Activated CD4-positive, alpha-beta T cell treated with anti-CD3 and anti-CD28 coated beads, Interleukin-2, amount 10 ng/mL, durations not matched to agents 7 days and 5 days (primary cell): ENCODE results near the gene RNF222. TPM values are rescaled to one million over a fixed set of nuclear protein-coding genes. Genes with fewer than 3 reads are reported as not detected.
"Not testable (repeated sequence)": the region's sequence is repeated elsewhere in the genome, so short reads cannot be mapped to it uniquely, and the experiment has no call there.

Source experiments
- CTCF ChIA-PET: fragments of 350-600 bp; sonication (Branson Sonifier 250); formaldehyde crosslinking; loops from one replicate; lab custom pipeline; 2021; ENCODE audit warnings: antibody characterized with exemption; lab: Charles Lee
- POLR2A ChIA-PET: fragments of 350-600 bp; sonication (Branson Sonifier 250); formaldehyde crosslinking; loops from one replicate; lab custom pipeline; 2021; ENCODE audit warnings: antibody characterized with exemption; lab: Charles Lee
- DNase-seq: peaks from one replicate; pipeline ENCODE4 v3.0.0-alpha.2; 2020
- H3K27ac Mint-ChIP-seq: one replicate; pipeline ENCODE4 v1.8.0; 2021; ENCODE audit warnings: mild to moderate bottlenecking, moderate library complexity, mixed read lengths
- H3K27me3 Mint-ChIP-seq: one replicate; pipeline ENCODE4 v1.8.0; 2021; ENCODE audit warnings: mixed read lengths
- H3K36me3 Mint-ChIP-seq: one replicate; pipeline ENCODE4 v1.8.0; 2021; ENCODE audit warnings: low read depth, mixed read lengths
- H3K4me1 Mint-ChIP-seq: one replicate; pipeline ENCODE4 v1.8.0; 2021; ENCODE audit warnings: mixed read lengths
- H3K4me3 Mint-ChIP-seq: one replicate; pipeline ENCODE4 v1.8.0; 2021; ENCODE audit warnings: mild to moderate bottlenecking, moderate library complexity, mixed read lengths
- H3K9me3 Mint-ChIP-seq: one replicate; pipeline ENCODE4 v1.8.0; 2021; ENCODE audit warnings: mixed read lengths
- total RNA-seq, 2 experiments: library from RNA; stranded (reverse); gene quantifications; one replicate each; pipeline ENCODE4 v1.2.3, GENCODE V29; 2021

The RNF222 gene
- total RNA-seq, 2 experiments from 2014 or later, result 0.10 to 0.12 TPM

DNA sequence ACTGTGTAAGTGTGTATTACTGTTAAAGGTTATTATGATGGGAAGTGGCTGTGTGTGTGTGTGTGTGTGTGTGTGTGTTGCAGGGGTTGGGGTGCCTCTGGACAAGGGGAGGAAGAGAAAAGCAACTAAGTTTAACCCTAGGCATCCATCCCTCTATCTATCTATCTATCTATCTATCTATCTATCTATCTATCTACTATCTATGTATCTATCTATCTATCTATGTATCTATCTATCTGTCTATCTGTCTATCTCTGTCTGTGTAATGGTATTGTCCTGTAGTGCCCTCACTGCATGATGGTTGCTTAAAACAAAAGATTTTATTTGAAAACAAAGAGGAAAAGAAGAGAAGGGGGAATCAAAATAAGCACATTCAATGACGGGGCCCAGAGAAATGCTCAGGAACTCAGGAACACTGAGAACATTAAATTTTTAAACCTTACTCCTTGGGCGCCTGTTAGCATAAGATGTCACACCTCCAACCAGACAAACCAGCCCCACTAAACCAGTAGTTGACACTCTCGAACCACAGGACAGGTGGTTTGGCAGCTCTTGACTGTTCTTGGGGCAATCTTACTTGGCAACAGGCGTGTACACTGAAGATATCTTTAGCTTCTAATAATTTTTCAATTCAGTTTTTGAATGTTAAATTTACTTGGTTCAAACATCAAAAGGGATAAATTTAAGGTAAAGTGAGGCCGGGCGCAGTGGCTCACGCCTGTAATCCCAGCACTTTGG is 9.5 kb downstream of the RNF222 start:
- ChIA-PET CTCF (no interaction called here), POLR2A (no interaction called here)
- Mint-ChIP-seq H3K27ac (no peak overlapping the region), H3K9me3 (no peaks in the 10 kb centered on the region), H3K4me3 (no peak overlapping the region), H3K4me1 (peaks cover 25% of the 10 kb centered on the region), H3K36me3 (peaks cover under 1% of the 10 kb centered on the region), H3K27me3 (no peaks in the 10 kb centered on the region)
- DNase-seq, result no peak

DNA sequence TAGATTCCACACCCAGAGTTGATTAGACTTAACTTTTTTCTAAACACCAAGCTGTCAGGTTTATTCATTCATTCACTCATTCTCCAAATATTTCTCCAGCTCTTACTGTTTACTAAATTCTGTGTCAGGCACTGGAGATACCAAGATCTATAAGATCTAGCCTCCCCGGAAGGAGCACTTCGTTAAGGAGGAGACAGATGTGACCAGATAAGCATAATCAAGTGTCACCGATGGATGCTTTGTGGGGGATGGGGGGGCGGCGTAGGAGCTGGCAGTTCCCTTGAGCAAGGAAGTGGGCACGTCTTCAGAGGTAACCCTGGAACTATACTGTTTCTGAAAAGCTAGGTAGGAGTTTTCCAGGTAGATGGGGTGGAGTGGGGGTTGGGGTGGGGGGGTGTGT is 10.8 kb downstream of the RNF222 start:
- Mint-ChIP-seq H3K27me3 (no peaks in the 10 kb centered on the region), H3K4me1 (peaks cover 35% of the 10 kb centered on the region), H3K36me3 (peaks cover 12% of the 10 kb centered on the region), H3K27ac (peak overlapping the region; percentile 66), H3K9me3 (no peaks in the 10 kb centered on the region), H3K4me3 (no peak overlapping the region)
- DNase-seq, result no peak
- ChIA-PET POLR2A (no interaction called here), CTCF (interaction anchor here (0.7 to 1.6 kb wide), 2 partner anchors 10 to 841 kb away, joined by 4 read pairs; partner anchors contain the start of gene KRABD2)

DNA sequence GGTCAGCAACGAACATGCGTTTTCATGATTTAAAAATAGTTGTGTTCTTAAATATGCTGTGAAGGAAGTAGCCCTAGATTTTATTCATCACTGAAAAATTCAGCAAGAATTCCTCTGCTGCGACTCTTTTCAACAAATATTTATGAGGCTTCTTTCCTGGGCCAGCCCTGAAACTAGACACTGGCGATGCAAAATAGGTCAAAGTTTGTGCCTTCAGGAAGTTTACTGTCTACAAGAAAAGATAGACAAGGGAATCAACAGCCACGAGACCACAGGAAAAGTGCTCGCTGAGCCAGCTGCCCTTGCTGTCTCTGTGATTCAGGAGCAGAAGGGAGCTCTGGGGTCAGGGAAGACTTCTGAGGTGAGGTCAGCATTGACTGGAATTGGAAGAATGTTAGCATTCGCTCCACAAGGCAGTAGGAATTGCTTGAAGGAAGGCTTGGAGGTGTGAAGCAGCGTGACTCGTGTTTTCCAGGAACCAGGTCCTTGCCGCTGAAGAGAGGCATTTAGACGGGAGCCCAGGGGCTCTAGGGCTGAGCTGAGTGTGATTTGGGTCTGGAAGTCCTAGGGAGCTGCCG is 12.7 kb downstream of the RNF222 start:
- POLR2A ChIA-PET, result no interaction called here
- H3K4me1 Mint-ChIP-seq, result peaks cover 53% of the 10 kb centered on the region
- DNase-seq, result no peak
- peak overlapping the region; percentile 98 for H3K27ac Mint-ChIP-seq
- H3K27me3 Mint-ChIP-seq, result no peaks in the 10 kb centered on the region
- CTCF ChIA-PET, result no interaction called here
- no peaks in the 10 kb centered on the region for H3K9me3 Mint-ChIP-seq
- peaks cover 30% of the 10 kb centered on the region for H3K36me3 Mint-ChIP-seq
- H3K4me3 Mint-ChIP-seq, result peak overlapping the region; percentile 99

DNA sequence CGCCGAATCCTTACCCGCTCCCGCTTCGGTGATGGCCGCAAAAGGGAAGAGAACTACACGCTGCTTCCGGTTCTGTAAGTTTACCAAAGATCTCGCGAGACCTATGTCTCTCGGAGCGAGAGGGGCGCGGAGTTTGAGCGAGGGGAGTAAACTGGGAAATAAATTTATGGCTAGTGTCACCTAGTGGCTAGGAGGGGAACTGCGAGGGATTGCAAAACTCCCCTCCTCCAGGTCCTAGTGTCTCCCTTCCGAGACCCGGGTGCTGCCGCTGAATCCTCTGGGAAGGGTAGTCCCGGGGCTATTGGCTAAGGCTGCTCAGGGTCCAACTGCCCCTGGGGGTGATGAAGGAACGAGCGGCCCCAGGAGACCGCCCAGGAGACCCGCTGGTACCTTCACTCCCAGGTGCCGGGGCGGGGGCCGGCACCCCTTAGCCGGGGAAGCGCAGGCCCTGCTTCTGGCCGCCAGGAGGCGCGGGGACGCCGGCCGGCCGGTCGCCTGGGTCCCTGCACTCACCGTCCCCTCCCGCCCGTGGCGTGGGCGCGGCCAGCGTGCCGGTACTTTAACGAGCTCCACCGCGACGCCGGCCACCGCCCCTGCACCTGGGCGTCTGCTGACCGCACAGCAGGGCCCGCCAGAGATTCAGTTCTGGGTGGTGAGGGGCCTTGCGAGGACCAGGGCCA is 14.3 kb downstream of the RNF222 start, which contains the start of gene RPL26:
Gene RPL26, minus strand, starts transcription at position 51 of the 680 bp plus-strand sequence. CDS start 883 bp downstream, outside the sequence.
- H3K36me3 Mint-ChIP-seq, result peaks cover 44% of the 10 kb centered on the region
- H3K9me3 Mint-ChIP-seq, result no peaks in the 10 kb centered on the region
- CTCF ChIA-PET, result interaction anchor here (0.5 to 2.7 kb wide), 41 partner anchors 8 to 1171 kb away, joined by 3 to 20 read pairs (median 3); partner anchors contain the start of genes AURKB, NDEL1, RNF222 and SLC25A35
- peaks cover 68% of the 10 kb centered on the region for H3K4me1 Mint-ChIP-seq
- H3K4me3 Mint-ChIP-seq, result peak within 1 kb of the TSS; percentile 99
- peak within 1 kb of the TSS; percentile 98 for H3K27ac Mint-ChIP-seq
- H3K27me3 Mint-ChIP-seq, result no peaks in the 10 kb centered on the region
- POLR2A ChIA-PET, result interaction anchor here (0.6 kb wide), 1 partner anchor 362 kb away, joined by 5 read pairs; no protein-coding TSS in a partner anchor
- peak; percentile 98 for DNase-seq

DNA sequence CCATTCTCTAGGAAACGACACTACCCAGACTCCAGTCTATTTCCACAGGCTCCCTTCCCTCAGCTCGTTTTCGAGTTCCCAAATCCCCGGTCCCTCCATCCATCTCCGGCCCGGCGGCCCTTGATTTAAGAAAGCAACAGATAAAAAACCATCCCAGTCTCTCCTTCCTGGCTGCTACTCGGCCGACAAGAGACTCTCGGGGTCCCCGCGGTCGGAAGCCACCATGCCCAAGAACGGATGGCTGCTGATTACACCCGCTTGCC is 14.8 kb downstream of the RNF222 start:
- CTCF ChIA-PET, result interaction anchor here (0.7 to 2.7 kb wide), 8 partner anchors 9 to 363 kb away, joined by 3 to 20 read pairs (median 6); no protein-coding TSS in a partner anchor
- H3K4me1 Mint-ChIP-seq, result peaks cover 72% of the 10 kb centered on the region
- peak overlapping the region; percentile 99 for H3K4me3 Mint-ChIP-seq
- DNase-seq, result no peak
- H3K27ac Mint-ChIP-seq, result peak overlapping the region; percentile 98
- POLR2A ChIA-PET, result no interaction called here
- no peaks in the 10 kb centered on the region for H3K9me3 Mint-ChIP-seq
- H3K27me3 Mint-ChIP-seq, result no peaks in the 10 kb centered on the region
- H3K36me3 Mint-ChIP-seq, result peaks cover 44% of the 10 kb centered on the region

DNA sequence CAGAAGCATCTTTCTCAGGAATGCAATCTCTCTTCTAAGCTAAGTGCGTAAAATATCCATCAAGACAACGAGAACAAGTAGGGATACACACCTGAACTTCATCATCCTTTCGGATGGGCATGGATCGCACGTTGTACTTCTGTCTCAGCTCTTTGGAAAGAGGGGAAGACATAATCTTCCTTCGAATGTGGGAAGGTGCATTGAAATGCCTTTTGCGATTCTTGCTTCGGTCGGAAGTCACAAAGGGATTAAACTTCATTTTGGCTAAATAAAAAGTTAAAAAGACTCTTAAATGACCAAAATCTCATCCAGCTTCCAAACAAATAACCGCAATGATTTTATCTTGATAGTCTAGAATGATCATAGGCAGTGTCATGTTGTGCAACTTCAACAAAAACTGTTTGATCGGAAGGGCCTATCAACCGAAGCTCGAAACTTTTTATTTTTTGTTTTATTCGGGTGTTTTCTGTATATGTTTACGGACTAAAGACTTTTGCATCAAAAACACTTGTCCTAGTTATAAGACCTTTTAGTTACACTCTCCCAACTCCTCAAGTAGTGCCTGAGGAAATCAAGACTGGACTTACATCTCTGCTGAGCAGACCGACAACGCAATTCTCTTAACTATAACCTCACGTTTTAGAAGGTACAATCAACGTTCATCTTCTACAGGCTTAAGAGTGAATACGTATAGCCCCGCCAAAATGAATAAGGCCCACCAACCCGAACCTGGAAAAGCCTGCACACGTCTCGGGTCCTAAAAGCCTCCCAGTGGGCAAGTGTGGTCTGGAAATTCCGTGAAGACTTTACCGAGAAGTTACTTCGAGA is 15.4 kb downstream of the RNF222 start:
- no peaks in the 10 kb centered on the region for H3K9me3 Mint-ChIP-seq
- no peak for DNase-seq
- ChIA-PET CTCF (interaction anchor here (0.7 to 2.7 kb wide), 9 partner anchors 9 to 403 kb away, joined by 3 to 20 read pairs (median 7); no protein-coding TSS in a partner anchor), POLR2A (interaction anchor here (0.6 kb wide), 1 partner anchor 178 kb away, joined by 4 read pairs; no protein-coding TSS in a partner anchor)
- H3K27me3 Mint-ChIP-seq, result no peaks in the 10 kb centered on the region
- peaks cover 76% of the 10 kb centered on the region for H3K4me1 Mint-ChIP-seq
- H3K36me3 Mint-ChIP-seq, result peaks cover 48% of the 10 kb centered on the region
- peak overlapping the region; percentile 98 for H3K27ac Mint-ChIP-seq
- peak overlapping the region; percentile 99 for H3K4me3 Mint-ChIP-seq

DNA sequence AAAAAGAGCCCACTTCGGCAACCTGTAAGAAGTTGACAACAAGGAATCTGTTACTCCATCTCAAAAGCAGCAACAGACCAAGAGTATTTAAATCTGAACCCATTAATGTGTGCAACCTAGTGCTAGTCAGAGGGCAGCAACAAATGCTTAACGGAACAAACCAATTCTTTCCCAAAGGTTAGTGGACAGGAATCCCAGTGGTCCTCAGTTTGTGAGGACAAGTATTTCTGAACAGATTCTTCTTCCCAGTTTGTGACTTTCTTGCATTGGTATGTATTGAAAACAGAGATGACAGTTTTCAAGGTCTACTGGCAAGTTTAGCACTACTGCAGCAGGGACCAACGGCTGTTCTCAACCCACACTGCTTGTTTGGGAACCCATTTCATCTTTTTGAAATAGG is 17.6 kb downstream of the RNF222 start:
- Mint-ChIP-seq H3K36me3 (peaks cover 63% of the 10 kb centered on the region), H3K27ac (no peak overlapping the region), H3K4me1 (peaks cover 83% of the 10 kb centered on the region), H3K27me3 (no peaks in the 10 kb centered on the region), H3K9me3 (no peaks in the 10 kb centered on the region), H3K4me3 (peak overlapping the region; percentile 52)
- no peak for DNase-seq
- ChIA-PET POLR2A (interaction anchor here (0.7 kb wide), 1 partner anchor 15 kb away, joined by 3 read pairs; no protein-coding TSS in a partner anchor), CTCF (no interaction called here)

DNA sequence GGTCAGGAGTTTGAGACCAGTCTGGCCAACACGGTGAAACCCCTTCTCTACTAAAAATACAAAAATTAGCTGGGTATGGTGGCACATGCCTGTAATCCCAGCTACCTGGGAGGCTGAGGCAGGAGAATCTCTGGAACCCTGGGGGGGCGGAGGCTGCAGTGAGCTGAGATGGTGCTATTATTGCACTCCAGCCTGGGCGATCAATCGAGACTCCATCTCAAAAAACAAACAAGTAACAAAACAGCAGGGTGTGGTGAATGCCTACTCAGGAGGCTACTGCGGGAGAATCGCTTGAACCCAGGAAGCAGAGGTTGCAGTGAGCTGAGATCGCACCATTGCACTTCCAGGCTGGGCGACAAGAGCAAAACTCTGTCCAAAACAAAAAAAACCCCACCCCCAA is 19.5 kb downstream of the RNF222 start:
- peak overlapping the region; percentile 64 for H3K27ac Mint-ChIP-seq

DNA sequence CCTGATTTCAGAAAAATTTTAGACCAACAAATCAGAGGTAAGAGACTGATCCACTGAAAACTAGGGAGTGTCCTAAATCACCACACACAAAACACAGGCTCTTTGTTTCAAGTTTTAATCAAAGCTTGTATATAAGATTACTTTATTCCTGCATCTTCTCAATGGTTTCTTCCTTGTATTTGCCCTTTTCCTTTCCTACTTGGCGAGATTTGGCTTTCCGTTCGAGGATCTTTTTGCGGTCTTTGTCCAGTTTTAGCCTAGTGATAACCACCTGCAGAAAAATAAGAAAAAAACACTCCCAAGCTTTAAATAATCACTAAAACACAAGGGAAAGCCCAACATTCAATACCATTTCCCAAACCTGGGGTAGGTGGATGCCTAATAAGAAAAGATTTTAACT is 20.2 kb downstream of the RNF222 start:
- ChIA-PET CTCF (interaction anchor here (0.6 to 1.6 kb wide), 5 partner anchors 9 to 239 kb away, joined by 3 to 6 read pairs (median 4); no protein-coding TSS in a partner anchor), POLR2A (interaction anchor here (0.8 kb wide), 1 partner anchor 15 kb away, joined by 3 read pairs; no protein-coding TSS in a partner anchor)
- Mint-ChIP-seq H3K27me3 (no peaks in the 10 kb centered on the region), H3K9me3 (no peaks in the 10 kb centered on the region), H3K4me3 (peak overlapping the region; percentile 77), H3K27ac (peak overlapping the region; percentile 86), H3K4me1 (peaks cover 65% of the 10 kb centered on the region), H3K36me3 (peaks cover 56% of the 10 kb centered on the region)
- no peak for DNase-seq

More for the DNA sequence above, 19.5 kb downstream of the RNF222 start:
- H3K27me3 Mint-ChIP-seq, POLR2A ChIA-PET, DNase-seq, H3K4me3 Mint-ChIP-seq, CTCF ChIA-PET, H3K9me3 Mint-ChIP-seq: not testable (repeated sequence)
- H3K4me1 Mint-ChIP-seq, result peaks cover 72% of the 10 kb centered on the region
- peaks cover 63% of the 10 kb centered on the region for H3K36me3 Mint-ChIP-seq

DNA sequence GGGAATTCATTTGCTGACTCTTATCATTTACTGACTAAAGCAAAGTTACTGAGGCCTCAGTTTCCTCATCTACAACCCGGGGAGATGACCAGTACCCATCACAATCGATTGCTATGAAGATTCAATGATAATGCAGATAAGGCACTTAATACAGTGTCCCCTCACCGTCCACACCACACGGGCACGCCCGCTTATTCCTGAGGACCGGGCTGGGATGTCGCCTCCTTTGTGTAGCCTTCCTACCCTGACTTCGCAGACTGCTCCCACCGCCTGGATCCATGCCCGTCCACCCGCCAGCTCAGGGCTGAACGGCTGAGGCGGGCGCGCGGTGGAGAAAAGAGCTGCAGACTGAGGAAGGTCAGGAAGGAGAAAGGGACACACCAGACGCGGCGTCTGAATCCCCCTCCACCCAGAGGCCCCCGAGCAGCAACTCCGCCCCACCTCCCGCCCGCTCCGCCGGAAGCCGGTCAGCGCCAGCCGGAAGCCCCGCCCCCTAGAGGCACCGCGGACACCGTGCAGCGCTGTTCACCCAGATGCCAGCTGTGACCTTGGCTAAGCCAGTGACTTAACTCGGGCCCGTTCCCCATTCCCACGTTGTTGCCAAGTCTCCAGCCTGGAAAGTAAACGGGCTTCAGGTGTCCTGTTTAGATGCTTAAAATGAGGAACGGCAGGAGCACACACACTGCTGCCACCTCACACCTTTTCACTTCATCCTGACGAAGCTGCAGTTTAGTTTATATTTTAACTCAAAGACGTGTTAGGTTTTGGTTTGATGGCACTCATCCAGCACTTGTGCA is 21.2 kb downstream of the RNF222 start, which contains the start of gene KRABD2:
Gene KRABD2, minus strand, starts transcription at position 434 of the 797 bp plus-strand sequence.
- H3K27me3 Mint-ChIP-seq, result no peaks in the 10 kb centered on the region
- no peaks in the 10 kb centered on the region for H3K9me3 Mint-ChIP-seq
- H3K4me1 Mint-ChIP-seq, result peaks cover 59% of the 10 kb centered on the region
- peak within 1 kb of the TSS; percentile 77 for H3K4me3 Mint-ChIP-seq
- H3K36me3 Mint-ChIP-seq, result peaks cover 49% of the 10 kb centered on the region
- DNase-seq, result peak; percentile 91
- ChIA-PET POLR2A (interaction anchor here (0.8 kb wide), 1 partner anchor 16 kb away, joined by 3 read pairs; no protein-coding TSS in a partner anchor), CTCF (interaction anchor here (0.6 to 1.6 kb wide), 8 partner anchors 10 to 449 kb away, joined by 3 to 6 read pairs (median 4); no protein-coding TSS in a partner anchor)
- H3K27ac Mint-ChIP-seq, result peak within 1 kb of the TSS; percentile 86

DNA sequence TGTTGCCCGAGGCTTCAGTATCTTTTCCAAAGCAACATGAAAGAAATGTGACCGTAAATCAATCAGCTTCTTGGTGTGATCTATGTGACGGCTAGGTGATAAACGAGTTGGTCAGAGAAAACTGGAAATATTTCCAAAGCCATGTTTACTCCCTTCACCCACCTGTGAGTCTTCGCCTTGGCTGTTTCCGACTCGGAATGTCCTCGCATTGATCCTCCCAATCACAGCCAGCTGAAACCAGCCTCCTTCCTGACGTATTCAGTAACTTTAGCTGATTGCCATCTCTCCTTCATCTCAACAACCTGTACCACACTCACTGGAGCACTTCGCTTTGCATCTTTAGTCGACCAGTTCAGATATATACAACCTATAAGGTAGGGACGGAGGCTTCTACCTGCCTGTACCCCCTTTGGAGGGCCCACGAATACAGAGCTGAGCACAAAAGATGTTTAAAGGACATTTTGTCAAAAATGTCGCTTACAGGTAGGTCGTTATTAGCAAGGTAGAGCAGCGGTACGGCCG is 21.8 kb downstream of the RNF222 start:
- DNase-seq, result no peak
- Mint-ChIP-seq H3K36me3 (peaks cover 43% of the 10 kb centered on the region), H3K4me1 (peaks cover 52% of the 10 kb centered on the region), H3K4me3 (peak overlapping the region; percentile 77), H3K9me3 (no peaks in the 10 kb centered on the region), H3K27ac (peak overlapping the region; percentile 86), H3K27me3 (no peaks in the 10 kb centered on the region)
- POLR2A ChIA-PET, result no interaction called here
- CTCF ChIA-PET, result interaction anchor here (0.8 to 1.6 kb wide), 4 partner anchors 8 to 68 kb away, joined by 3 to 6 read pairs (median 5); no protein-coding TSS in a partner anchor
